ENCODE results near the gene HPS3.
"Not testable (repeated sequence)": the region's sequence is repeated elsewhere in the genome, so short reads cannot be mapped to it uniquely, and the experiment has no call there.

HPS3 gene

GRCh38 chr3:149181182-149181581 is 51.7 kb downstream of the HPS3 start:
- no peak for DNase-seq (ENCODE audit: low read depth)
- TF ChIP-seq, protein P1, sequence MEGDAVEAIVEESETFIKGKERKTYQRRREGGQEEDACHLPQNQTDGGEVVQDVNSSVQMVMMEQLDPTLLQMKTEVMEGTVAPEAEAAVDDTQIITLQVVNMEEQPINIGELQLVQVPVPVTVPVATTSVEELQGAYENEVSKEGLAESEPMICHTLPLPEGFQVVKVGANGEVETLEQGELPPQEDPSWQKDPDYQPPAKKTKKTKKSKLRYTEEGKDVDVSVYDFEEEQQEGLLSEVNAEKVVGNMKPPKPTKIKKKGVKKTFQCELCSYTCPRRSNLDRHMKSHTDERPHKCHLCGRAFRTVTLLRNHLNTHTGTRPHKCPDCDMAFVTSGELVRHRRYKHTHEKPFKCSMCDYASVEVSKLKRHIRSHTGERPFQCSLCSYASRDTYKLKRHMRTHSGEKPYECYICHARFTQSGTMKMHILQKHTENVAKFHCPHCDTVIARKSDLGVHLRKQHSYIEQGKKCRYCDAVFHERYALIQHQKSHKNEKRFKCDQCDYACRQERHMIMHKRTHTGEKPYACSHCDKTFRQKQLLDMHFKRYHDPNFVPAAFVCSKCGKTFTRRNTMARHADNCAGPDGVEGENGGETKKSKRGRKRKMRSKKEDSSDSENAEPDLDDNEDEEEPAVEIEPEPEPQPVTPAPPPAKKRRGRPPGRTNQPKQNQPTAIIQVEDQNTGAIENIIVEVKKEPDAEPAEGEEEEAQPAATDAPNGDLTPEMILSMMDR (conservative IDR thresholded peaks at IDR 0.05; ENCODE audit: low read length), result no peak
- no peak overlapping the region for H3K4me3 ChIP-seq (ENCODE audit: low read length)

GRCh38 chr3:149186219-149186618 is 56.8 kb downstream of the HPS3 start:
- H3K4me3 ChIP-seq (ENCODE audit: low read length), result no peak overlapping the region
- DNase-seq (ENCODE audit: low read depth), result no peak
- TF ChIP-seq, protein P1 (conservative IDR thresholded peaks at IDR 0.05; ENCODE audit: low read length), result no peak

- TF ChIP-seq, protein P1 (conservative IDR thresholded peaks at IDR 0.05; ENCODE audit: low read length), result no peak
- DNase-seq (ENCODE audit: low read depth), result no peak
Measured at GRCh38 chr3:149186721-149187120, 57.3 kb downstream of the HPS3 start.

DNA sequence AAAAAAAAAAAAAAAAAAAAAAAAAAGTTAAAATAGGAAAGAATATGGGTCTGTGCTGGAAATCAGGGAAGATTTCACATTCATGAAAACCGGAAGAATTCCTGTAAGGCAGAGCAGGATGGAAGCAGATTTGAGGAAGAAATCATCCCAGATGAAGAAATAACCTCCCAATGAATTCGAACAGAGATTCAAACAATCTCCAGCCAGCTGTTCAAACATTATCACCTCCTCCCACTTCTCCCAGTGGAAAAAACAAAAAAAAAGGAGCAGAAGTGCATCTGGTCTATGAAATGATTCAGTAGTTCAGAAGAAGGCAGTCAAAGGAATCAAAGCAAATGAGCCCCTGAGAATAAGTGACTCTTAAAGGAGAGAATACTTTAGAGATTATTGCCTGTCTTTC is 59.1 kb downstream of the HPS3 start:
- DNase-seq (ENCODE audit: low read depth), result no peak
- TF ChIP-seq, protein P1 (conservative IDR thresholded peaks at IDR 0.05; ENCODE audit: low read length), result no peak
- no peak overlapping the region for H3K4me3 ChIP-seq (ENCODE audit: low read length)

More at GRCh38 chr3:149186721-149187120, 57.3 kb downstream of the HPS3 start:
- H3K4me3 ChIP-seq (ENCODE audit: low read length), result no peak overlapping the region

GRCh38 chr3:149195221-149195620 is 65.8 kb downstream of the HPS3 start:
- DNase-seq (ENCODE audit: low read depth), result no peak
- TF ChIP-seq, protein P1 (conservative IDR thresholded peaks at IDR 0.05; ENCODE audit: low read length), result no peak
- no peak overlapping the region for H3K4me3 ChIP-seq (ENCODE audit: low read length)

DNA sequence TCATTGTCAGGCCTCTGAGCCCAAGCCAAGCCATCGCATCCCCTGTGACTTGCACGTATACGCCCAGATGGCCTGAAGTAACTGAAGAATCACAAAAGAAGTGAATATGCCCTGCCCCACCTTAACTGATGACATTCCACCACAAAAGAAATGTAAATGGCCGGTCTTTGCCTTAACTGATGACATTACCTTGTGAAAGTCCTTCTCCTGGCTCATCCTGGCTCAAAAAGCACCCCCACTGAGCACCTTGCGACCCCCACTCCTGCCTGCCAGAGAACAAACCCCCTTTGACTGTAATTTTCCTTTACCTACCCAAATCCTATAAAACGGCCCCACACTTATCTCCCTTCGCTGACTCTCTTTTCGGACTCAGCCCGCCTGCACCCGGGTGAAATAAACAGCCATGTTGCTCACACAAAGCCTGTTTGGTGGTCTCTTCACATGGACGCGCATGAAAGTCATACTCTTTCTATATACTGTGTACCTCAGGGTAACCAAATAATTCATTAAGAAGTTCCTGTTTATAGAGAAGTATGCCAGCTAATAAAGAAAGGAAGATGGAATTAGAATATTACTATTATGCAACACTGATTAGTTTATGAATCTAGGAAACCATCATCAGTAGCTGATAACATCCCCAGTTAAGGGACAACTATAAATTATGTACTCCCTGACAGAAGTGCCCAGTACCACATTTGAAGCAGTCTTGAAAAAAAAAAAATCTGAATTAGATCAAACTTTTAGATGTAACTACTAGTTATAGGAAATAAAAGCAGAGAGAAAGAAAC is 67.6 kb downstream of the HPS3 start:
- H3K4me3 ChIP-seq (ENCODE audit: low read length); DNase-seq (ENCODE audit: low read depth): not testable (repeated sequence)

- DNase-seq (ENCODE audit: low read depth), result no peak
- H3K4me3 ChIP-seq (ENCODE audit: low read length), result peak overlapping the region; percentile 5; the same call in 1 of the 2 replicates
- TF ChIP-seq, protein P1 (conservative IDR thresholded peaks at IDR 0.05; ENCODE audit: low read length), result no peak
Measured at GRCh38 chr3:149197669-149198068, 68.2 kb downstream of the HPS3 start.

All from AG10803 (cell line).